ENCODE results near the gene CR1L.
"Not testable (repeated sequence)": the region's sequence is repeated elsewhere in the genome, so short reads cannot be mapped to it uniquely, and the experiment has no call there.

The CR1L gene

GRCh38 chr1:207682872-207683434 is 38.0 kb downstream of the CR1L start:
- not testable (repeated sequence) for DNase-seq (ENCODE audit: low read depth, low spot score)

- DNase-seq (ENCODE audit: low read depth, low spot score) = not testable (repeated sequence)
Measured at GRCh38 chr1:207690551-207690950, 45.6 kb downstream of the CR1L start.

GRCh38 chr1:207691010-207691409 is 46.1 kb downstream of the CR1L start:
- no peak for DNase-seq (ENCODE audit: low read depth, low spot score)

- no peak for DNase-seq (ENCODE audit: low read depth, low spot score)
Measured at GRCh38 chr1:207691841-207692240, 46.9 kb downstream of the CR1L start.

- DNase-seq (ENCODE audit: low read depth, low spot score) = not testable (repeated sequence)
Measured at GRCh38 chr1:207692291-207692690, 47.4 kb downstream of the CR1L start.

- DNase-seq (ENCODE audit: low read depth, low spot score) = no peak
Measured at GRCh38 chr1:207695891-207696290, 51.0 kb downstream of the CR1L start.

- DNase-seq (ENCODE audit: low read depth, low spot score) = peak; percentile 72
Measured at GRCh38 chr1:207698822-207699483, 54.0 kb downstream of the CR1L start.

GRCh38 chr1:207702317-207702716 is 57.4 kb downstream of the CR1L start:
- DNase-seq (ENCODE audit: low read depth, low spot score) = no peak

- DNase-seq (ENCODE audit: low read depth, low spot score) = no peak
Measured at GRCh38 chr1:207703712-207704111, 58.8 kb downstream of the CR1L start.

GRCh38 chr1:207708004-207708403 is 63.1 kb downstream of the CR1L start:
- DNase-seq (ENCODE audit: low read depth, low spot score) = not testable (repeated sequence)

- DNase-seq (ENCODE audit: low read depth, low spot score) = peak; percentile 57
Measured at GRCh38 chr1:207711285-207711684, 66.4 kb downstream of the CR1L start.

GRCh38 chr1:207712701-207713100 is 67.8 kb downstream of the CR1L start:
- DNase-seq (ENCODE audit: low read depth, low spot score) = not testable (repeated sequence)

GRCh38 chr1:207713529-207713928 is 68.6 kb downstream of the CR1L start:
- no peak for DNase-seq (ENCODE audit: low read depth, low spot score)

- no peak for DNase-seq (ENCODE audit: low read depth, low spot score)
Measured at GRCh38 chr1:207719234-207719633, 74.3 kb downstream of the CR1L start.

GRCh38 chr1:207728200-207728858 is 83.4 kb downstream of the CR1L start:
- DNase-seq (ENCODE audit: low read depth, low spot score) = not testable (repeated sequence)

GRCh38 chr1:207737503-207738157 is 92.7 kb downstream of the CR1L start:
- DNase-seq (ENCODE audit: low read depth, low spot score) = not testable (repeated sequence)

GRCh38 chr1:207738158-207738659 is 93.3 kb downstream of the CR1L start:
- DNase-seq (ENCODE audit: low read depth, low spot score) = not testable (repeated sequence)

GRCh38 chr1:207740207-207740606 is 95.3 kb downstream of the CR1L start:
- no peak for DNase-seq (ENCODE audit: low read depth, low spot score)

GRCh38 chr1:207742850-207743555 is 98.1 kb downstream of the CR1L start:
- no peak for DNase-seq (ENCODE audit: low read depth, low spot score)

GRCh38 chr1:207744000-207744534 is 99.1 kb downstream of the CR1L start:
- no peak for DNase-seq (ENCODE audit: low read depth, low spot score)

GRCh38 chr1:207745285-207745684 is 100.4 kb downstream of the CR1L start:
- DNase-seq (ENCODE audit: low read depth, low spot score) = no peak
